H1 (cell line): ENCODE measurements around the gene CLIC3. TPM values are rescaled to one million over a fixed set of nuclear protein-coding genes. Genes with fewer than 3 reads are reported as not detected.

Experiments
- CTCF ChIA-PET: fragments of 300-600 bp; sonication (Branson Sonifier 250); formaldehyde crosslinking; loops from one replicate; lab custom pipeline; 2021; ENCODE audit not compliant: partially characterized antibody; lab: Charles Lee
- POLR2A ChIA-PET: fragments of 300-600 bp; sonication (Branson Sonifier 250); formaldehyde crosslinking; loops from one replicate; lab custom pipeline; 2021; ENCODE audit warnings: inconsistent platforms; ENCODE audit not compliant: partially characterized antibody; lab: Charles Lee
- DNase-seq, 2 experiments: peaks; one replicate each; pipeline versions ENCODE4 v3.0.0 to v3.0.0-alpha.2; 2010 to 2022; ENCODE audit warnings: low spot score in 2 of 2, low read depth in 1 of 2, mixed read lengths in 1 of 2
- FAIRE-seq: peaks from 2 replicates; lab custom pipeline; 2011; peaks lifted over from hg19 to GRCh38; lab: Jason Lieb, UNC
- H2AFZ ChIP-seq: 2 replicates; pipeline ENCODE4 v1.8.1; 2012; ENCODE audit warnings: low read length, inconsistent platforms
- H2AK5ac ChIP-seq: 2 replicates; pipeline ENCODE4 v1.6.1; 2013; ENCODE audit warnings: low read depth, low read length
- H2BK120ac ChIP-seq: replicated peaks from 2 replicates; pipeline ENCODE3; 2013; ENCODE audit warnings: low read depth, low read length, inconsistent platforms
- H2BK12ac ChIP-seq: 2 replicates; pipeline ENCODE4 v1.6.1; 2013; ENCODE audit warnings: low read depth, low read length
- H2BK15ac ChIP-seq: 2 replicates; pipeline ENCODE4 v1.6.1; 2013; ENCODE audit warnings: low read length
- H2BK20ac ChIP-seq: 2 replicates; pipeline ENCODE4 v1.6.1; 2013; ENCODE audit warnings: low read length
- H2BK5ac ChIP-seq: 2 replicates; pipeline ENCODE4 v1.6.1; 2013; ENCODE audit warnings: low read depth, low read length
- H3K14ac ChIP-seq: 2 replicates; pipeline ENCODE4 v1.6.1; 2013; ENCODE audit warnings: inconsistent platforms; ENCODE audit not compliant: insufficient read length
- H3K18ac ChIP-seq: 2 replicates; pipeline ENCODE4 v1.6.1; 2013; ENCODE audit warnings: low read length; ENCODE audit errors: extremely low read depth
- H3K23ac ChIP-seq: 2 replicates; pipeline ENCODE4 v1.6.1; 2013; ENCODE audit warnings: inconsistent platforms; ENCODE audit not compliant: insufficient read length
- H3K23me2 ChIP-seq: 2 replicates; pipeline ENCODE4 v1.6.1; 2013; ENCODE audit warnings: low read depth, low read length
- H3K27ac ChIP-seq: 2 replicates; pipeline ENCODE4 v1.6.1; 2011; ENCODE audit warnings: low read depth, low read length, inconsistent platforms
- H3K27me3 ChIP-seq, 4 experiments: replicated peaks in 1 of 4; 1 replicate in 1 of 4; 2 replicates in 3 of 4; pipeline versions ENCODE4 v1.6.1 to v1.8.1; 2011 to 2013; ENCODE audit warnings: low read length in 3 of 4, mild to moderate bottlenecking in 3 of 4, inconsistent platforms in 2 of 4, mixed read lengths in 2 of 4, moderate library complexity in 1 of 4; ENCODE audit not compliant: control insufficient read depth in 3 of 4, insufficient read depth in 3 of 4; ENCODE audit errors: extremely low read depth in 1 of 4
- H3K36me3 ChIP-seq, 4 experiments: 2 replicates each; pipeline versions ENCODE4 v1.6.1 to v1.8.1; 2011 to 2013; ENCODE audit warnings: mild to moderate bottlenecking in 4 of 4, low read length in 3 of 4, moderate library complexity in 2 of 4, control low read depth in 1 of 4, inconsistent platforms in 1 of 4; ENCODE audit not compliant: insufficient read depth in 4 of 4, control insufficient read depth in 2 of 4
- H3K4ac ChIP-seq: replicated peaks from 2 replicates; pipeline ENCODE3; 2013; ENCODE audit warnings: low read length, low read depth, mixed read lengths, inconsistent platforms; ENCODE audit not compliant: insufficient read length
- H3K4me1 ChIP-seq, 4 experiments: replicated peaks in 1 of 4; 1 replicate in 1 of 4; 2 replicates in 3 of 4; pipeline versions ENCODE4 v1.6.1 to v1.8.1; 2011 to 2013; ENCODE audit warnings: low read length in 3 of 4, inconsistent platforms in 2 of 4, mixed read lengths in 1 of 4; ENCODE audit not compliant: insufficient read depth in 4 of 4, control insufficient read depth in 3 of 4
- H3K4me2 ChIP-seq, 2 experiments: 2 replicates each; pipeline versions ENCODE4 v1.6.1 to v1.8.1; 2011 to 2013; ENCODE audit warnings: low read depth in 2 of 2, low read length in 2 of 2, control low read depth in 1 of 2, inconsistent platforms in 1 of 2, mild to moderate bottlenecking in 1 of 2; ENCODE audit not compliant: insufficient read depth in 1 of 2
- H3K4me3 ChIP-seq, 4 experiments: fragments of 200-600, 300-600 bp in 1 of 4; sonication (generic), shearing (Covaris generic), sonication (Bioruptor Twin) in 1 of 4; 2 replicates each; pipeline versions ENCODE4 v1.5.1 to v1.8.1; 2011 to 2016; ENCODE audit warnings: low read length in 4 of 4, low read depth in 3 of 4, control low read depth in 2 of 4, inconsistent platforms in 2 of 4, mild to moderate bottlenecking in 2 of 4, mixed read lengths in 1 of 4, moderate library complexity in 1 of 4; ENCODE audit not compliant: insufficient read depth in 2 of 4; ENCODE audit errors: extremely low read depth in 1 of 4
- H3K56ac ChIP-seq: replicated peaks from 2 replicates; pipeline ENCODE3; 2013; ENCODE audit warnings: low read depth, mild to moderate bottlenecking, mixed read lengths, low read length, inconsistent platforms; ENCODE audit not compliant: insufficient read length
- H3K79me1 ChIP-seq: 2 replicates; pipeline ENCODE4 v1.6.1; 2013; ENCODE audit warnings: low read depth, low read length, control low read depth
- H3K79me2 ChIP-seq, 2 experiments: 2 replicates each; pipeline versions ENCODE4 v1.6.1 to v1.8.1; 2012 to 2013; ENCODE audit warnings: low read length in 2 of 2, mild to moderate bottlenecking in 2 of 2, inconsistent platforms in 1 of 2; ENCODE audit not compliant: insufficient read depth in 2 of 2, control insufficient read depth in 1 of 2
- H3K9ac ChIP-seq, 4 experiments: replicated peaks in 1 of 4; 1 replicate in 1 of 4; 2 replicates in 3 of 4; pipeline versions ENCODE4 v1.6.1 to v1.8.1; 2011 to 2013; ENCODE audit warnings: low read depth in 3 of 4, low read length in 3 of 4, control low read depth in 2 of 4, mild to moderate bottlenecking in 2 of 4, moderate library complexity in 2 of 4, inconsistent platforms in 1 of 4; ENCODE audit errors: extremely low read depth in 1 of 4
- H3K9me3 ChIP-seq, 2 experiments: 2 replicates each; pipeline versions ENCODE4 v1.6.1 to v1.8.1; 2012 to 2013; ENCODE audit warnings: mild to moderate bottlenecking in 2 of 2, moderate library complexity in 2 of 2, control low read depth in 1 of 2, inconsistent platforms in 1 of 2, low read depth in 1 of 2, low read length in 1 of 2, mixed read lengths in 1 of 2; ENCODE audit not compliant: insufficient read depth in 2 of 2
- H4K20me1 ChIP-seq, 2 experiments: replicated peaks in 1 of 2; 2 replicates each; pipeline versions ENCODE3 to v1.8.1; 2011 to 2013; ENCODE audit warnings: inconsistent platforms in 2 of 2, low read length in 2 of 2, mild to moderate bottlenecking in 1 of 2; ENCODE audit not compliant: insufficient read depth in 2 of 2, control insufficient read depth in 1 of 2
- H4K5ac ChIP-seq: 2 replicates; pipeline ENCODE4 v1.6.1; 2013; ENCODE audit warnings: low read length, low read depth, mixed read lengths, inconsistent platforms; ENCODE audit not compliant: insufficient read length
- H4K8ac ChIP-seq: 2 replicates; pipeline ENCODE4 v1.8.0; 2013; ENCODE audit warnings: mild to moderate bottlenecking, moderate library complexity, low read length, inconsistent platforms; ENCODE audit not compliant: insufficient read depth; ENCODE audit errors: extremely low read depth
- H4K91ac ChIP-seq: replicated peaks from 2 replicates; pipeline ENCODE3; 2013; ENCODE audit warnings: low read length, mixed read lengths, inconsistent platforms; ENCODE audit not compliant: insufficient read length
- CHD1 ChIP-seq: IDR thresholded peaks from 2 replicates; pipeline ENCODE4 v1.6.1; 2012; ENCODE audit warnings: low read depth, low read length, improper control_type of control experiment
- EGR1 ChIP-seq: IDR thresholded peaks from 2 replicates; pipeline ENCODE4 v1.6.1; 2011; ENCODE audit warnings: low read depth, low read length, borderline replicate concordance
- FOSL1 ChIP-seq: IDR thresholded peaks from 2 replicates; pipeline ENCODE4 v1.6.1; 2011; ENCODE audit warnings: mild to moderate bottlenecking, low read depth, low read length, moderate library complexity; ENCODE audit not compliant: insufficient read depth
- ZNF274 ChIP-seq: IDR thresholded peaks from 2 replicates; pipeline ENCODE4 v1.7.0; 2012; ENCODE audit warnings: low read length, borderline replicate concordance; ENCODE audit errors: extremely low read depth
- WGBS, 2 experiments: shearing (Covaris generic) in 1 of 2; methylation state at CpG; one replicate each; pipeline versions ENCODE4 v1.1.6 to v1.1.7; 2013 to 2015; ENCODE audit warnings: low lambda C conversion rate in 2 of 2, mixed read lengths in 2 of 2, inconsistent platforms in 1 of 2, low coverage in 1 of 2, missing lambda C conversion rate in 1 of 2; ENCODE audit not compliant: insufficient replicate concordance in 2 of 2, insufficient coverage in 1 of 2, insufficient read length in 1 of 2; ENCODE audit errors: extremely low coverage in 1 of 2, missing lambda C conversion rate in 1 of 2; 5-methylcytosine and 5-hydroxymethylcytosine counted together
- polyA plus RNA-seq, 7 experiments: library from polyadenylated mRNA; depleted of rRNA in 3 of 7; stranded (reverse) in 5 of 7; unstranded in 2 of 7; fragments of >200 nt in 5 of 7; fragments of 200-250 nt in 2 of 7; gene quantifications; 1 replicate in 5 of 7; 2 replicates in 1 of 7; 4 replicates in 1 of 7; pipeline versions ENCODE4 v1.2.1 to v1.2.3, GENCODE V29; 2011 to 2013; ENCODE audit warnings: missing spikeins in 2 of 7, mixed read lengths in 2 of 7
- total RNA-seq: library from RNA; stranded (reverse); fragmentation: NEBNext Ultra II Directional; extraction: Animal tissue kit (Norgen Biotek cat#: 25700); gene quantifications from 2 replicates; pipeline ENCODE4 v1.2.1, GENCODE V29; 2021

CLIC3 gene
- total and polyA plus RNA-seq, 2 of the 8 experiments (the other 6 are each of a cell fraction or from before 2014, with no cell fraction given), result 0.12 TPM; not detected in 1

GRCh38 chr9:137017071-137017470 is 20.7 kb upstream of the CLIC3 start:
- H4K20me1 ChIP-seq, result peaks cover 0 to 5% of the 10 kb centered on the region in 2 experiments
- no peaks in the 10 kb centered on the region for H3K79me1 ChIP-seq
- no peaks in the 10 kb centered on the region; a peak in 1 of 7 replicates for H3K27me3 ChIP-seq
- no peak overlapping the region for H3K4me3 ChIP-seq
- H2BK12ac ChIP-seq, result 0 out of 2 replicates have a peak overlapping the region, but pooled peaks have one; percentile 14
- H4K5ac ChIP-seq, result no peak overlapping the region
- no peak overlapping the region for H3K14ac ChIP-seq
- no peak for FAIRE-seq
- H3K4ac ChIP-seq, result no peak overlapping the region
- no peak overlapping the region for H4K8ac ChIP-seq
- ChIA-PET CTCF (interaction anchor here (0.8 to 7.2 kb wide), 6 partner anchors 13 to 69 kb away, joined by 3 to 54 read pairs (median 4); partner anchors contain the start of genes ABCA2 and FUT7), POLR2A (no interaction called here)
- H2BK15ac ChIP-seq, result no peak overlapping the region
- H3K18ac ChIP-seq, result no peak overlapping the region
- H2AFZ ChIP-seq, result no peak overlapping the region
- no peaks in the 10 kb centered on the region; the same call in 1 of the 2 replicates for H3K23me2 ChIP-seq
- H3K36me3 ChIP-seq, result peaks cover 0 to 13% (median 0%) of the 10 kb centered on the region in 4 experiments; a peak in 1 of 8 replicates
- peaks cover 0 to 7% (median under 1%) of the 10 kb centered on the region in 4 experiments; a peak in 2 of 7 replicates for H3K4me1 ChIP-seq
- H4K91ac ChIP-seq, result no peak overlapping the region
- H3K23ac ChIP-seq, result no peak overlapping the region
- peaks cover 0 to 27% of the 10 kb centered on the region in 2 experiments; a peak in 2 of 4 replicates for H3K9me3 ChIP-seq
- no peak overlapping the region for H2BK20ac ChIP-seq
- no peak overlapping the region for H3K56ac ChIP-seq
- no peak overlapping the region for H3K9ac ChIP-seq
- H2AK5ac ChIP-seq, result no peak overlapping the region
- no peak overlapping the region for H2BK5ac ChIP-seq
- no peaks in the 10 kb centered on the region for H3K79me2 ChIP-seq
- H2BK120ac ChIP-seq, result no peak overlapping the region
- no peak overlapping the region for H3K27ac ChIP-seq
- no peak for DNase-seq
- WGBS, 2 experiments, result 94% methylated on average over 24 of the region's 28 CpGs; no CpG with 5 or more reads in 1 of the 2 experiments
- no peak overlapping the region for H3K4me2 ChIP-seq
- TF ChIP-seq FOSL1 (no peak), EGR1 (no peak), ZNF274 (no peak), CHD1 (no peak)
